Right lung (tissue), 5 donors: ENCODE measurements around the gene ABL1. TPM values are rescaled to one million over a fixed set of nuclear protein-coding genes. Genes with fewer than 3 reads are reported as not detected.

Source experiments
- DNase-seq, 2 donors: peaks; one replicate each; pipeline ENCODE4 v3.0.0-alpha.2; 2013
- polyA plus RNA-seq, 5 donors: library from polyadenylated mRNA; unstranded; fragments of 120-200 nt; gene quantifications; one replicate each; pipeline versions ENCODE4 v1.2.1 to v1.2.3, GENCODE V29; 2013; ENCODE audit warnings: inconsistent platforms in 1 of 5, low replicate concordance in 1 of 5; ENCODE audit not compliant: insufficient read length in 5 of 5, insufficient read depth in 1 of 5

Gene ABL1
- polyA plus RNA-seq, 5 donors, result 62.3 to 77.1 (median 70.9) TPM

- DNase-seq, result no peak
Observed at GRCh38 chr9:130824079-130824478, 11.0 kb upstream of the ABL1 start.

DNA sequence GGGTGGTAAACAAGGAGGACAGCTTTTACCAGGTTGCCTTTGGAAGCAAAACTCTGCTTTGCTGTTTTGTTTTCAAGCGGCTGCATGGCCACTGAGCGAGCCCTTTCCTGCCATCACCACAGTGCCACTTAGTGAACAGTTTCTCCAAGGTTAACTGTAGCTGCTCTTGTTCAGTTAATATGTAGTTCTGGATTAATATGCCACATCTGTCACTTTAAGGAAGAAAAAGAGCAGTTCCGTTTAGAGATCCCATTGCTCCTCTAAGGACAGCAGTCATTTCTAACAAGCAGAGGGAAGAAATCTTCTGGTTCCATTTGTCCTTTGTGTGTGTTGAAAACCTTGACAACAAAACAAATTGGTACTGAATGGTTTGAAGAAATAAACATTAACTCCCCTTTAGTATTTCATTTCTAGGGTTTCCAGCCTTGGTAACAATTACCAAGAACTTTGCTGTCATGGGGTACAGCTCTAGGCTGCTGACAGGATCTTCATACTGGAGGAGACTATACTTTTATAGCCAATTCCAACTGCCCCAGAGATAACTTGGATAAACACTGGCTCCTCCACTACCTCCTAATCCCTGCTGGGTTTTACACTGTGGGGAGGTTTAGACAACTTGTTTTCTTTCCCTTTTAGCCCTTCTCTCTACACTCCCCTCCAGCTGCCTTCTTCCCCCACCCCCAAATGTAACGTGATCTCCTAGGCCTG is 10.3 kb upstream of the ABL1 start:
- DNase-seq, result peak; percentile 69 to 84

- no peak for DNase-seq
Observed at GRCh38 chr9:130825351-130825651, 9.8 kb upstream of the ABL1 start.

DNA sequence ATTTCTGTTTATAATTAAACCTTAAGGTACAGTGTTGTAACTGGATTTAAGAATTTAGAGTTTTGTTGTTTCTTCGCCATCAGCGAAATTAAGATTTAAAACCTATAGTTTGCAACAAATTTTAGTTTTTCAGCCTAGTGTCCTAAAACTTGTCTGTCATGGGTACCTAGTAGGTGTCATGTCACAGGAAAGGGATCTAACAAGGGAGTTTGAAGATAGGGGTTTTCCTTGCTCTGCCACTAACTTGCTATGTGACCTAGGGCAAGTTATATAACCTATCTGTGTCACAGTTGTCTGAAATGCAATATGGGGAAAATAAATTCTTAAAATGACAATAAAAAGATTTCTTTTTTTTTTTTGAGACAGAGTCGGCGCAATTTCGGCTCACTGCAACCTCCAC is 9.2 kb upstream of the ABL1 start:
- DNase-seq, result no peak

DNA sequence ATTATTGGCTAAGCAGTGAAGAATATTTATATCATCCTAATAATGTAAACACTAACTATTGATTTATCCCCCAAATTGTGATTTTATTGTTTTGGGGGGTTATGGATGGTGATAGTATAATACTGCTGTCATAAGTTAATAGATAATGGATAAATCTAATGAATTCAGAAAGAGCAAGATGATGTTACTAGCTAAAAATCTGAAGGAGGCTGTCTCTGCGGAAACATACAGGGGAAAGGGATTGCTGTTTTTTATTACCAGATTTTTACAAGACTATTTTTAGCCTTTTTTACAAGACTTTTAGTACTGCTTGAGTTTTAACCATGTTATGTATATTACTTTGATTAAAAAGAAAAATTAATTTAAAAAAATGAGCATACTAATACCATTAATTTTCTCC is 5.3 kb upstream of the ABL1 start:
- DNase-seq, result no peak

DNA sequence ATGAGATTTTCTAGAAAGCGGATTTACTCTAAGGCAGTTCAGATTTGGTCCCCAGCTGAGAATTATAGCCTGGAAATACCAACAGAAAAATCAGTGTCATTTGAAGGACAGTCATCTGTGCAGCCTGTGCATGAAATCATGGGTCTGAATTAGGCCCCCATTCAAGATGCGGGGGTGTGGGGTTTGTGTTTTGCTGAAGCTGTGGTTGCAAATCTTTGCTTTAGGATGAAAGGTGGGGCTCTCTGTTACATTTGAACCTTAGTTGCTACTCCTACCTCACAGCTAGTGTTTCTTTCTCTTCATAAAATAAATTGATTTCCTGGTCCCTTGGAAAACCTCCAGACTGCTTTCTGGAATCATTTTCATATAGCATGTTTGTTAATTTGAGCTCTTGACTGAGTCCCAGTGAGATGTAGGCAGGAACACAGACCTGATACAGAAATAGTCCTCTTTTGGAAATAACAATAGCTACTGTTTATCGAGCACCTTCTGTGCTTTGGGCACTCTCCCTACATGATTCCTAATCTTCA is 4.8 kb upstream of the ABL1 start:
- no peak for DNase-seq

DNA sequence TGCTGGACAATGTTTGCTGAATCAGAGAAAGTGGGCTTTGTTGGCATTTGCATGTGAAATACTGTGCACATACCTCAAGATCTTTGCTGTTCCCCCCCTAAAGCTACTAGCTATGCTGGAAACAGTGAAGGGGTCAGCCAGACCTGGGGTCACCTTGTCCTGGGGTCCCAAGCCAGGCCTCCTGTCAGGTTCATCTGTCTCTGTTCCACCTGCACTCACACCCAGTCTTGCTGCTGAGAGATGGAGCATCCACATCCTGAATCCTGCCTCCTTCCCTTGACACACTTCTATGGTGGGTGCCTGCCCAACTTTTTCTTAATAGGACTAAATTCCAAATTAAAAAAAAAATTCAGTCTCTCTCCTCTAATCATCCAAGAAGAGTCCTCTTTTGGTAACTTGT is 4.0 kb upstream of the ABL1 start:
- no peak for DNase-seq

DNA sequence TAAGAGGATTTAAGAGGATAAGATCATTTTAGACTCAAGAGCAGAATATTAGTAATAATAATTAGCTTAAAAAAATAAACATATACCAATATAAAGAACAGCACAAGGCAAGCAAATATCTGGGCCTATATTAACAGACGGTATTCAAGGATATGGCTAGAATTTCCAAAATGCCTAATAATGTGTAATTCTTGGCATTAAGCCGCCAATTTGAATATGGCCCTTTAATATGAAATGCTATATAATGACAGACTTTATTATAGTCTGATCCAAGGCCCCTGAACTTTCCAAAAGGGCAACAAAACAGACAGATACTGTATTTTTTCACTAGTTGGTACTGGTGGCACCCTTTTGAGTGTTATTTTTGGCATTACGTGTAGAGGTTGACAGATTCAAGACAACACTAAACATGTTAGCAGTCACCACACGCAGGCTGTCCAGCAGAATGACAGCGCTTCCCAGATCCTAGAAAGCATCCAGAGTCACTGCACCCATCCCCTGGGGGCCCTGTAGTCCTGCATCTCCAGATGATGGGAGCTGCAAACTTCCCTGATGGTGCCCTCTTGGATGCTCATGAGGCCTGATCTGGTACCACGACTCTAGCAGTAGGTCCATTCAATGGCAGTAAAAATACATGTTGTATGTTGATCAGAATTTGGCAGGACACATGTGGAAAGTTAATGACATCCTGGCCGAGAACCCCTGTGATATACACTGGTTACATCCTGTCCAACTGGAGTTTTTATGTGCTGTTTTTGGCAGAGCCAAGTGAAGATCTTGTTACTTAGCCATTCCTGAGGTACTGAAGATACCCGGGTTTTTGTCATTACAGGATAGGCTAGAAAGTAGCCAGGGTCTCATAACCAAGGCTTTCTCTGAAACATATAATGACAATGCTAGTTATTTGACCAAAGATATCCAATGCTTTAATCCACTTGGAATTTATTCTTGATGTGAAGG is 1.7 kb upstream of the ABL1 start:
- peak in 1 of 2 donors; percentile 42 for DNase-seq

DNA sequence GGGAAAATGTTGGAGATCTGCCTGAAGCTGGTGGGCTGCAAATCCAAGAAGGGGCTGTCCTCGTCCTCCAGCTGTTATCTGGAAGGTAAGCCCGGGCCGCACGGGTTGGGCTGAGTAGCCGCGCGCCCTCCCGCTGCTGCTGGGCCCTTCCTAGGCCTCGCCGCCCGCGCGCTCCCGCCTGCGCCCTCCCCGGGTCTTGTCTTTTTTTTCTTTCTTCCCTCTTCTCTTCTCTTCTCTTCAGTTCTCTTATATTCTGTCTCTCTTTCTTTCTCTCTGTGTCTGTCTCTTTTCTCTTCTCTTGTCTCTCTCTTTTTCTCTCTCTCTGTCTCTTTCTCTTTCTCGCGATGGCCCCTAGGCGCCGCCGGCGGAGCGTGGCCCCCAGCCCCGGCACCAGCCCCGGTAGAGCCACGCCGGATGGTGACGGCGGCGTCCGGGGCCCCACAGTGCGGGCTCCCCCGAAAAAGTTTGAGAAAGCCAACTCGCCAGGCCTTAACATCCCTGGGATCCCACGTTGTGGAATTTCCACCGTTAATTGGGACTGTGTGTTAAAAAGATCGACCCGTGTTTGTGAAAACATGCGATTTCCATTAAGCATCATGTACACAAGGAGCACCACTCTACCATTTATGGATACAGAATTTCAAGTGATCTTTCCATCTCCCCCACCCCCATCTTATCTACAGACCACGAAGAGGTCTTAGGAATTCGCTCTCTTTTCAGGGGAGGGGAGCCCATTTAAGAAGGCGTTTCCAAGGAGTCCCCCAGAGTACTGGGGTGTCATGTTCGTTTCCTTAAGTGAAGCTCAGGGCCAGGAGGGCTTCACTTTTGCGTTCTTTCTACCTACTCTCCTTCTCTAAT is 616 bp downstream of the ABL1 start:
- peak; percentile 48 to 64 for DNase-seq

- DNase-seq, result no peak
Observed at GRCh38 chr9:130837002-130837511, 2.0 kb downstream of the ABL1 start.

- DNase-seq, result no peak
Observed at GRCh38 chr9:130837643-130838042, 2.6 kb downstream of the ABL1 start.

GRCh38 chr9:130839132-130840111 is 4.4 kb downstream of the ABL1 start:
- no peak for DNase-seq

GRCh38 chr9:130842545-130842944 is 7.5 kb downstream of the ABL1 start:
- no peak for DNase-seq

GRCh38 chr9:130843049-130843908 is 8.2 kb downstream of the ABL1 start:
- no peak for DNase-seq

DNA sequence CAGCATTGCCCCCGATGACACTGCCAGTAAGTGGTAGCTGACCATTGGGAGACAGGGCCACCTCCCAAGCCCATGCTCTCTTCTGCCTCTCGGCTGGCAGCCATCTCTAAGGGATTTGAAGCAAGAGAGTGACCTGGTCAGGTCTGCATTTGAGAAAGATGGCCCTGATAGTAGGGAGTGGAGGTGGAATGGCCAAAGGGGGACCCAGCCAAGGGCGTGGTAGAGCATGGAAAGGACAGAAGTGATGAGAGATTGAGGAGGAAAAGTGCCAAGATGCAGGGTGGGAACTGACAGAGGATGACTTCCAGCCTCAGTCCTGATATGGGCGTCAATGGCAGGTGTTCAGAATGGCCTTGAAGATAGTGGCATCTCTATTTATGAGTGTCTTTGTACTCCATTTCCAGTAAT is 9.0 kb downstream of the ABL1 start:
- no peak for DNase-seq

DNA sequence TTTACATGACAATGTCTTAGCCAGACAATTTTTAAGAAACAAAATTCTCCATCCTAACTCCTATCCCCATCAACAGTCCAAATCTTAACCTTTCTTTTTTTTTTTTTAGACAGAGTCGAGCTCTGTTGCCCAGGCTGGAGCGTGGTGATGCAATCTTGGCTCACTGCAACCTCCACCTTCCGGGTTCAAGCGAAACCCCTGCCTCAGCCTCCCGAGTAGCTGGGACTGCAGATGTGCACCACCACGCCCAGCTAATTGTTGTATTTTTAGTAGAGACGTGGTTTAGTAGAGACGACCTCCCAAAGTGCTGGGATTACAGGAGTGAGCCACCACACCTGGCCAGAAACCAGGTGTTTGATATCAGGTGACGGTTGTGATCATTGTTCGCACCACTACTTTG is 10.2 kb downstream of the ABL1 start:
- no peak for DNase-seq

DNA sequence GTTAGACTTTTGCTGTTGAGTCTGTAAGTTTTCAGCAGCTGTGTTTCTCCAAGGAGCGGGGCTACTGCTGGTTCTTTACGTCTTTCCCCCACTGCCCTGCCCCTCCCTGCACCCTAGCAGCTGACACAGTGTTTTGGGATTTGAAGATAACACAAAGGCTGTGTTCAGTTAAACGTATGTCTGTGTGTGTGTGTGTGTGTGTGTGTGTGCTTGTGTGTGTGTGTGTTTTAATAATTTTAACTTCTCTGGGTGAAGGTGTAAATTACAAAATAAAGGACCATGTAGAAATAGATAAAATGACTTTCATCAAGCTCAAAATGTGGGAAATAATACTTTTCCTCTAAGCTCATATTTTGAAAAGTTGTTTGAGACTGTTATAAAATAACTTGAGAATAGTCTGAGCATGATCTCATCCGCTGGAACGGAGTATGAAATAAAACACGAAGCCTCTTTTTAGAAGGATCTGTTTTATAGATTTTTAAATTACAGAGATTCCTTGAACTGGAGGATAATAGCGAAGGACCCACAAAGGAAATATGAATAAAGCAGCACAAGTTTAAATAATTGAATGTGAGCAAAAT is 10.9 kb downstream of the ABL1 start:
- DNase-seq, result peak; percentile 66 to 74

DNA sequence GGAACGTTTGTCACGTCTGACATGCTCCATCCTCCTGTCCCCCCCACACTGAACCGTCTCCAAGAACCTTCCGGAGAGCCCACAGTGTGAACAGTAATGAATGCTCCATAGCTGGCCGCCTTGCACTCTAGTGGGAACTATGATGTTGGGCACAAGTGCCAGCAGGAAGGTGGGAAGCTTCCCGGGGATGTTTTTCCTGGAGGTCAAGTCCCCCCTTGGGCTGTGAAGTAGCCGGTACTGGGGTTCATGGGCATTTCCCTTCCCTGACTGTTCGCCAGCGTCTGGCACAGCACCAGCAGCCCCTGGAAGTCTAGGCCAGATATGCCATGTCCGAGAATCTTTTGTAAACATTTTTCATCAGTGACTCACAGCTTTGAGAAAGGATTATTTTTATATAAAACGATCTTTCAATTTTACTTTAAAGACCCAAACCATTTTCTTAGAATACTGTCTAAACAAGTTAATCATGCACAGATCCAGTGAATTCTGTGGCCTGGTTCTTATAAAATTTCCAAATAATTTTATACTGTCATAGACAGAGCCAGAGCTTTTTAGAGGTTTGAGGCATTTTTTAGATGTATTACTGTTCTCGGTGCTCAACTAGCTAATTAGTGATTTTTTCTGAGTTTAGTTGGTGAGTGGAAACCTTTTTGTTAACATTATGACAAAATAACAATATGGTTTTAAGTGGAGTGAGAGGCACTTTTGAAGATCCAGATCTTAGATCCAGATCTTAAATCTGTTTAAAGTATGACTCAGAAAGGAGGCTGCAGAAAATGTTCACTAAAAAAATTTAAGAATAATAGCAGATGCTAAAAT is 11.6 kb downstream of the ABL1 start:
- DNase-seq, result no peak
